NCI-H128 (cell line): ENCODE results near the gene HIVEP3.

Source experiments
- DNase-seq: peaks from one replicate; lab custom pipeline; 2025; ENCODE audit not compliant: unreplicated experiment; lab: John Stamatoyannopoulos, UW

Gene HIVEP3

DNA sequence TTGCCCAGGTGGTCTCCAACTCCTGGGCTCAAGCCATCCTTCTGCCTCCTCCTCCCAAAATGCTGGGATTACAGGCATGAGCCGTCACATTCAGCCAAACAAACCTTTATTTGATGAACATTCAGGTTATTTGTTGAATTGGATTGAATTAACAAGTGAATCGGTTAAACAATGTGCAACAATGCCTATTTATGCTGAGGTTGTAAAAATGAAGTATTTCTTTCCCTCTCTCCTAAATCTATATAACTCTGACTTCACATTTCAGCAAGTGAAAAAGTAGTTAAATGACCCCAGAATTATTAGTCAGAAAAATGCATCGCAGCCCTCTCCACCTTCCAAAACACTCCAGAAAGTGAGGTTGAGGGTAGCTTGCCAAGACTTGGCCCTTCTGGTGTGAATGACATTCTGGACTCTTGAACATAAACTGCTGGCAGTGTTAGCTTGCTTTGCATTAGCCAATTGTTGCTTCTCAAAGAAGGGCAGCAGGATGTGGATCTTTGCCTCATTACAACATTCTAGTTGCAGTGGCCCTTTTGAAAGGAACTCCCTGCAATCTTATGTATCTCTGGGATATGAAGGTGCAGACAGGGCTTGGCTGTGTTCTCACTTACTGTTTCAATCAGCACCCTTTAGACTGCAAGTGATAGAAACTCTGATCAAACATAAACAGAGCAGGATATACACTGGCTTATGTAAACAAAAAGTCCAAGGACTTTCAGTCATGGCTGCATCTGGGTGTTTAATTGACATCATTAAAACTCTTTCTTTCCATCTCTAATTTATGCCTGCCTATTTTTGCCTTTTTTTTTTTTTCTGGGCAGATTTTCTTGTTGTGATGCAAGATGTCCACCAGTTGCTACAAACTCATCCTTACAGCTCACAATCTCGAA, 456.7 kb downstream of the HIVEP3 start:
- DNase-seq, result no peak

- DNase-seq, result no peak
Observed at GRCh38 chr1:41456847-41457540, 461.7 kb downstream of the HIVEP3 start.
